HG02943 (cell line): Measurements from ENCODE around the gene GPR25.

ENCODE experiments used
- ATAC-seq: cut with Tn5 transposase; IDR thresholded peaks from one replicate; pipeline ENCODE4 v1.9.1; 2021; ENCODE audit warnings: mild to moderate bottlenecking, low read depth, moderate library complexity; ENCODE audit not compliant: unreplicated experiment

The GPR25 gene

GRCh38 chr1:200872446-200873115, at the start of gene GPR25:
Gene GPR25 (plus strand): TSS chr1:200872981. CDS start chr1:200873038, 57 bp downstream.
- ATAC-seq, result no peak

GRCh38 chr1:200831091-200831490, 41.7 kb upstream of the GPR25 start:
- no peak for ATAC-seq

- ATAC-seq, result no peak
These were observed 38.4 kb upstream of the GPR25 start for GRCh38 chr1:200834383-200834782.

GRCh38 chr1:200836213-200836612, 36.6 kb upstream of the GPR25 start:
- ATAC-seq, result no peak

- no peak for ATAC-seq
These were observed 34.7 kb upstream of the GPR25 start for GRCh38 chr1:200837931-200838571.

- ATAC-seq, result no peak
These were observed 33.9 kb upstream of the GPR25 start for GRCh38 chr1:200838676-200839445.

GRCh38 chr1:200845360-200845759, 27.4 kb upstream of the GPR25 start:
- no peak for ATAC-seq

GRCh38 chr1:200846398-200846797, 26.4 kb upstream of the GPR25 start:
- no peak for ATAC-seq

GRCh38 chr1:200849430-200849829, 23.4 kb upstream of the GPR25 start:
- no peak for ATAC-seq

- no peak for ATAC-seq
These were observed 22.2 kb upstream of the GPR25 start for GRCh38 chr1:200850554-200850953.

- no peak for ATAC-seq
These were observed 15.9 kb upstream of the GPR25 start for GRCh38 chr1:200856716-200857357.

- no peak for ATAC-seq
These were observed 15.0 kb upstream of the GPR25 start for GRCh38 chr1:200857804-200858203.

- no peak for ATAC-seq
These were observed 10.7 kb upstream of the GPR25 start for GRCh38 chr1:200861937-200862647.

- ATAC-seq, result no peak
These were observed 9.9 kb upstream of the GPR25 start for GRCh38 chr1:200862713-200863415.

GRCh38 chr1:200866116-200866515, 6.7 kb upstream of the GPR25 start:
- ATAC-seq, result no peak

GRCh38 chr1:200866521-200866920, 6.3 kb upstream of the GPR25 start:
- ATAC-seq, result peak; percentile 81

- no peak for ATAC-seq
These were observed 5.6 kb upstream of the GPR25 start for GRCh38 chr1:200867018-200867811.

- no peak for ATAC-seq
These were observed 3.4 kb upstream of the GPR25 start for GRCh38 chr1:200869376-200869752.

GRCh38 chr1:200869753-200870391, 2.9 kb upstream of the GPR25 start:
- no peak for ATAC-seq
